ENCODE data around the gene ERC1.
A peak's percentile ranks its signal among the peaks of the same experiment; 100 is the strongest.
"Not testable (repeated sequence)": the region's sequence is repeated elsewhere in the genome, so short reads cannot be mapped to it uniquely, and the experiment has no call there.

Gene ERC1

DNA sequence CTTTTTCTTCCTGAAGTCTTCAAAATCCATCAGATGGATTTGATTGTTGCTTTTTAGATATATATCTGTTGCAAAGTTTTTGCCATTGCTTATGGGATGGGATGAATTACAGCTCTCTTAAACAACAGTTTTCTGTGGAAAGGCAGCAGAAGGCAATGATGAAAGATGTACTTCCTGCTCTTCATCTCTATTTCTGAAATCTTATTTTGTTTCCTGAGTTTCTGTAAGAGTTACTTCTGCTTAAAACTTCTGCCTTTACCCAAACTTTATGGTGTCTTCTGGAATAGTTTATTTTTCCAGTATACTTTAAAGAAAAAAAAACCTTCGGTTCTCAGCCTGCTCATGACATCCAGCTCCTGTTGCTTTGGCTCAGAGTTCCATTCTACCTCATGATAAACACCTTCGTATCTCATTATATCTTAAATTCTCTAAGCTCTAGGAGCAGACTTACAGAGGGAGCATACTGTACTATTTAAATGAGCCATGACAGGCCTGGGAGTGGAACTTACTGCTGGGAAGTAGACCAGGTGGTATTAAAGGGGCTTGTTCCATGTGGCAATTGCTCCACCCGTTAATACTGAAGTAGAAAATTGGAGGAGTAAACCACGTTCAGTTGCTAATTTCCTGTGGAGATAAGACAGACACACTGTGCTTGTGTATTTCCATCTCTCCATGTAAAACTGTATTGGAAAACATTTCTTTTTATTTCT lies 314.9 kb downstream of the ERC1 start:
- FAIRE-seq (no peak), DNase-seq (ENCODE audit: insufficient read length, low spot score) (no peak)

DNA sequence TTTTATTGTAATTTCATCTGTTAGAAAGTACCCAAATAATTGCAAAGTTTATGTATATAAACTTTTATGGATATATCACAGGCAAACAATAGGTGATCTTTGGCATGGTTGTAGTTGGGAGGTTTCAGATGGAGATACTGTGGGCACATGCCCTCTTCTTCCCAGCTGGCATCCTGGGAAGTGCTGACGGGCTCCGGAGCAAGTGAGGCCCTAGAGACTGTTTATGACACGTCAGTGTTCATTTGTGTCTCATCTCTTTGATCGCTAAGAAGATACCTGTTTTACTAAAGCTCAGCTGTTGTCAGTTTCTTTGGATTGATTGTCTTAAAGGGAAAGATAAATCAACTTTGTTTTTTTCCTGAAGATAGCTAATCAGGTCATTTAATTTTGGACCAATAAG lies 315.8 kb downstream of the ERC1 start:
- FAIRE-seq: no peak

DNA sequence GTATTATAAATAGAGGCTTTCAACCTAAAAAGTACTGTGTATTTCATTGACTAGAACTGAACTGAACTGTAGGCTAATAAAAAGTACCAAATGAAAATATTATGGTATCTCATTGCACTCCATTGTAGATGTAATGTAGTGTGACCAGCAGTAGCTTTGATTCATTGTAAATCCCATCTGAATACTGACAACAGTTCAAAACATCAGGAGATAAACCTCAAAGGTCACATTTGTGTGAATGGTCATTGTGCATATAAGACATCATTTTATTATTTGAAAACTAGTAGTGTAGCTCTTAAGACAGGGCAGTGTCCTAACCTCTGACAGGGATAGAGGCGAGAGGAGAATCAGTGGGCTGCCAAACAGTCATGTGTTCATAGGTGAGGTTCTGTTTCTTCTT lies 316.8 kb downstream of the ERC1 start:
- FAIRE-seq (no peak), DNase-seq (ENCODE audit: insufficient read length, low spot score) (no peak)

More for the DNA sequence above, 315.8 kb downstream of the ERC1 start:
- DNase-seq (ENCODE audit: insufficient read length, low spot score): no peak

DNA sequence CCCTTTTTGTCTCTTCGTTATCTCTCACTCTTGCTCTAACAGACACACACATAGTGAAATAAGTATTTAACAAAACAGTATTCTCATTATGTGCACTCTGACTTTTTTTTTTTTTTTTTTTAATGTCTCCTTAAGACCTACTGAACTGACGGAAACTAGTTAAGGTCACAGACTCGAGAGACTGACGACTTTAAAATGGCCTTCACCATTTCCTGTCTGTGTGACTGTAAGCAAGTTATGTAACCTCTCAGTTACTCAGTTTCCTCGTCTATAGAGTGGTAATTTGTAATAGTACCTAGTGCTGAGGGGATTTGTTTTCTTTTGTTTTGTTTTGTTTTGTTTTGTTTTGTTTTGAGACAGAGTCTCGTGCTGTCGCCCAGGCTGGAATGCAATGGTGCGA lies 318.6 kb downstream of the ERC1 start:
- no peak for FAIRE-seq
- no peak for DNase-seq (ENCODE audit: insufficient read length, low spot score)

DNA sequence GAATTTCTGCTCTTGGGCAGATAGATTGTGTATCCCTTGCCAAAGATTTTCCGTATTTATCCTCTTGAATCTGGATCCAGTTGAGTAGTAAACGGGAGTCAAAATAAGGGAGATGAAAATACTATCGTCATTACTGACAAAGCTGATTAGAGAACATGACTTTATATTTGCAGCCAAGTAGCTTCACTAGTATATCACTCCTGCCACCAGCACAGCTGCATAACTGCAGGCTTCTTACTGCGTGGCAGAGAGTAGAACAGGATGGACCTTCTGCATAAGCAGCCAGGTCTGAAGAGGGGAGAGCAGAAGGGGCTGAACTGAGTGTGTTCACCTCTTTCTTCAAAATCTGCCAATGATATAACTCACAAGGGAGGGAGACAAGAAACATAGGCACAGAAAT lies 319.6 kb downstream of the ERC1 start:
- no peak for DNase-seq (ENCODE audit: insufficient read length, low spot score)
- no peak for FAIRE-seq

DNA sequence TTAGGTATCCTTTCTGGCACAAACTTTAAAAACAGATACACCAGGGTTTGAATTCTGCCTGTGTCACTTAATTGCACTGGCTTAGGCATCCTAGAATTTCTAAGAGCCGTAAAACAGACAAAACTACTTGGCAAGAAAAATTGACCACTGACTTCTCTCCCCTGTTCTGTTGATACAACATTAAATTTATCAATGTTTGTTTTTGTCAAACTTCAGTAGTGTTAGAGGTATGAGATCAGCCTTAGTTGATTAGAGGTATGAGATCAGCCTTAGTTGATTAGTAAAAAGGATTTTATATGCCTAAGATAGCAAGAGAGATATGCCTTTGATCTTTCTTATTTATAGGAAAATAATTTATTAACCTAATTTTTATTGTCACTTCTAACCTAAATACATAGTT lies 320.1 kb downstream of the ERC1 start:
- FAIRE-seq (no peak), DNase-seq (ENCODE audit: insufficient read length, low spot score) (no peak)

DNA sequence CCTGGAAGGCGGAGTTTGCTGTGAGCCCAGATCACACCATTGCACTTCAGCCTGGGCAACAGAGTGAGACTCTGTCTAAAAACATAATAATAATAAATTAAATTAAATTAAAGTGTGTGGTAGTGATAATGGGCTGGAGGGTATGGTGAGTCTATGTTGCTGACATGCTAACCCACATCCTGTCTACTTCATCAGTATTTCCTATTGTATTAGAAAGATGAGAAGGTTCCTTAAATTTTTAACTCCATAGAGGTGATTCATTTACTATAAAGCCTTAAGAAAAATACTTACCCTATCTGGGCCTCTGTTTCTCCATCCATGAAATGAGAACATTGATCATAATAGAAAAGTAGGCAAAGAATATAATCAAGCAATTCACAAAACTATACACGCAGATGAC lies 322.9 kb downstream of the ERC1 start:
- no peak for FAIRE-seq
- no peak for DNase-seq (ENCODE audit: insufficient read length, low spot score)

DNA sequence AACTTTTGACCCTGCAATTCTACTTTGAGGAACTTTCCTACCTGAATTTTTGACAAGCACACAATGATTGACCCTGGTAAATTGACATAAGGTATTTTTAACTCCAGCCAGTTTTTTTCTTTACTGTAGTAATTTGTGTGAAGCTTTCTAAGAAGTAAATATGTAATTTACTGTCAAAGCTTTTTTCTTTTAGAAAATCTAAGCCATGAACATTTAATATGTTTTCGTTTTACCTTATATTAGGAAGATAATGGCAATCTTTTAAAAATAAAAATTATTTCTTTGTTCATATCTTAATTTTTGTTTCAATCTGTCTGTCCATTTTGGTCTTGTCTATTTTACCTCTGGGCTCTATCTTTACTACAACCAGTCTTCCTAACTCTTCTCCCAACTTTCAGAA lies 323.5 kb downstream of the ERC1 start:
- no peak for FAIRE-seq
- no peak for DNase-seq (ENCODE audit: insufficient read length, low spot score)

DNA sequence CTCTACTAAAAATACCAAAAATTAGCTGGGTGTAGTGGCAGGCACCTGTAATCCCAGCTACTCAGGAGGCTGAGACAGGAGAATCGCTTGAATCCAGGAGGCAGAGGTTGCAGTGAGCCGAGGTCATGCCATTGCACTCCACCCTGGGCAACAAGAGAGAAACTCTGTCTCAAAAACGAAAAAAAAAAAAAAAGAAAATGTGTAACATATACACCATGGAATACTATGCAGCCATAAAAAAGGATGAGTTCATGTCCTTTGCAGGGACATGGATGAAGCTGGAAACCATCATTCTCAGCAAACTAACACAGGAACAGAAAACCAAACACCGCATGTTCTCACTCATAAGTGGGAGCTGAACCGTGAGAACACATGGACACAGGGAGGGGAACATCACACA lies 326.0 kb downstream of the ERC1 start:
- not testable (repeated sequence) for DNase-seq (ENCODE audit: insufficient read length, low spot score); FAIRE-seq

DNA sequence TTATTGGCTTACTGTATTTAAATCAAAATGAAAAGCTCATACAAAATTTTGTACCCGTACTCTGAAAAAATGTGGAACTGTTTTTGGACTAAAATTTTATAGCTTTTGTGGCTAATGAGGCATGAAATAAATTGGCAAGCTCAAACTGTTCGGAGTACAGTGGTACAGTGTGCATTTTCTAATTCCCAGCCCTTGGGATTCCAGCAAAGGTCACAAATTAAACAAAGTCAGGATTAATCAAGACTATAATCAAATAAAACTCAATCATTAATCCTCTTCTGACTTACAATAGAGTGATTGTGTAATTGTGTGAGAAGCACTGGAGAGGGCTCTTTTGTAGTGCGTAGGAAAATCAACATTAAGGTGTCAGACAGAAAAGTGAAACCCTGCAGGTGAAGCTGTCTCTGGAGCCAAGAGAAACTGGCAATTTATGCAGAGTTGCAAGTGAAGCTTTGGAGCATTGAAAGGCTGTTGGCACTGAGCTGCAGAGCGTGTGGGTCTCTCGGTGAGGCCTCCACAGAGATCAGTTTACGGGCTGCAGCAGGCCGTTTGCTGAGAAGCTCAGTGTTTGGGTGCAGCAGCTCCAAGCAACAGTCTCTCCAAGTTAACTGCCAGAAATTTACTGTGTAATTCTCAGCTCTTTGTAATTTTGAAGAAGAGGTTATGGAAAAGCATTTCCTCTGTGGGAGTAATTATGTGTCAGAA lies 327.5 kb downstream of the ERC1 start:
- FAIRE-seq (no peak), DNase-seq (ENCODE audit: insufficient read length, low spot score) (no peak)

DNA sequence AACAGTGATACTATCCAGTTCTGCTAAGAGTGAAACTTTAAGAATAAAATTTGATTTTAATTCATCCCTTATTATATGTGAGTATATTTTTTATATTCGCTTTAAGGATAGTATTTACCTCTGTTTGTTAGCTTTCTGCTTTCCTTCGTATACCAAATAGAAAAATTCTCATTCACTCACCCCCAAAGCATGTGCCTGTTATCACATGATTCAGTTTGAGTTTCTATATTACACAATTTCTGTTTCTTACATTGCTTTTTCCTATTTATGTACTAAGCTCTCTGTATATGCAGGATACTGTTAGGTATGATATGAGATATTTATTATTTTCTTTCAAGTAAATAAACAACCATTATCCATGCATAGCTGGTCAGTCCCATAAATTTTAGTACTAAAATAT lies 328.2 kb downstream of the ERC1 start:
- FAIRE-seq (no peak), DNase-seq (ENCODE audit: insufficient read length, low spot score) (no peak)

DNA sequence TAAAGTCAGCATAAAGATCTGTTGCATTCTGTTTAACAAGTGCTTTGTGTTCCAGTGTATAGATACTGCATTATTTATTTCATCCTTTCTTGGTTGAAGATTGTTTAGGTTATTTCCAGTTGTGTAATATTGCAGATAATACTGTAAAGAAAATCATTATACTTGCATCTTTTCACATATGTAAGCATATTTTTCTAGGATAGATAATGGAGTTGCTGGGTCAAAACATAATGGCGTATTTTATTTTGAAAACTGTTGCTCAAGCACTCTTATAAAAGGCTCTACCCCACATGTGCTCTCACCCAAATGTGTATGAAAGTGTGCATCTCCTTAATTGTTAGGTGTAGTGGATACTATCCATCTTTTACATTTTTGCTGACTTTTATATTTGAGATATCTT lies 329.0 kb downstream of the ERC1 start:
- FAIRE-seq (no peak), DNase-seq (ENCODE audit: insufficient read length, low spot score) (no peak)

DNA sequence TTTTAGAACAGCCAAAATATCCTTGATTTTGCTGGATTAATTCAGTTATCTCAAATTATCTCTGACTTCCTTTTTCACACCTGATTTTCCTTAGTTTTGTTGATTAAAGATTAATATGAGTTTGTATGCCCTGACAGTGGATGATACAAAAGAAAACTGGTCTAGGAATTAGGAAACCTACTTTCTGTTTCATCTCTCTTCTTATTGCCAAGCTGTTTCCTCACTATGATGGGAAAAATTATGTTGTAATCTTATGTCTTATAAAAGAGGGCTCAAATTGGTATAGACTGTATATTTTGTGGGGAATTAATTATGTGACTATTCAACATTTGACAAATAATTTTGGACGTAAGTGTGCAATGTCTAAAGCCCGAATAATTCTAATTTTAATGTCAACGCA lies 331.8 kb downstream of the ERC1 start:
- FAIRE-seq: no peak
- DNase-seq (ENCODE audit: insufficient read length, low spot score): no peak

DNA sequence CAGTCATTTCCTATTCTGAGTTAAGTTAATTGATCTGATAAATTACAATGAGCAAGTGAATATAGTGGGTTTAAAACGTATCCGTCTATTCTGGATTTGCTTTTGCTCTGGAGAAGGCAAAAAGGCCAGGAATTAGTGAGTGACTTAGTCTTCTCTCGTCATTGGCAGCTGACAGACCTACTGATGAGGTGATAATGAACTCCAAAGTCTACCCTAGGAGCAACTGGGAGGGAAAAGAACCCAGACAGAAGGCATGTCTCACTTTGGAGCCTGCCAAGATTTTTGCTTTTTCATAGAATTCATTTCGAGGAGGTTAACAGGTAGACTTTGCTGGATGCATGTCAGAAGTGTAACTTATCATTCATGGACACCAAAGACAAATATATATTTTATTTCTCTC lies 333.1 kb downstream of the ERC1 start:
- FAIRE-seq: no peak

DNA sequence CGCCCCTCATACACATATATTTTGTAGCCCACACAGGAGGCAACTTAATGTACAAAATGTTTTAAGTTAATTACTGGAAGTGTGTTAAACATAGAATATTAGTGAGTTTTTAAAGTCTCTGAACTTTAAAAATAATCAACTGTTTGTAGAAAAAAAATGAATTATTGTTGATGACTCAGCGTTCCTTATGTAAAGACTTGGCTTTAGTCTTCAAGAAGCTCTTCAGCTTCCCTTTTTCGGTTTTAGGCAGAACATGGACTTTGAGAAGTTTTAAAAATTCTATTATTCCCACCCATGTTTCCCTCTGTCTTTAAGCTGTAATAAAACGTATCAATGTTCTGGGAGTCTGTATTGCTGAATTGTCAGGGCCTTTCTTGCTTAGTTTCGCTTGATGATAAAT lies 333.9 kb downstream of the ERC1 start:
- FAIRE-seq (no peak), DNase-seq (ENCODE audit: insufficient read length, low spot score) (no peak)

More for the DNA sequence above, 333.1 kb downstream of the ERC1 start:
- no peak for DNase-seq (ENCODE audit: insufficient read length, low spot score)

DNA sequence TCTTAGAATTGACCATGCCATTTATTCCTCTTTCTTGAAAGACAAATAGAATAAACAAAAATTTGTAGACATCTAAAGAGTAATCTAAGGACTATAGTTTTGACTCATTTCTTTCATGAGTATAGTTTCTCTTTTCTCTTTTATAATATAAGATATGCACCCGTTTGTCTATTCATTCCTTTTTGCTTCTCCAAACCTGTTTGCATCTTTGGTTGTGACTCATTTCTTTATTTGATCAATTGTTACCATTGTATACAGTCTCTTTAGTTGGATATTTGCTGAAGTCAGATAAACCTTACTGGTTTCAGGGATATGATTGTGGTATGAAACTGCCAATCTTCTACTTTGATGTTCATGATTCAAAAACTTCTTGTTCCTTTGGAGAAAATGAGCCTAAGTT lies 334.6 kb downstream of the ERC1 start:
- FAIRE-seq: peak; percentile 23
- no peak for DNase-seq (ENCODE audit: insufficient read length, low spot score)

DNA sequence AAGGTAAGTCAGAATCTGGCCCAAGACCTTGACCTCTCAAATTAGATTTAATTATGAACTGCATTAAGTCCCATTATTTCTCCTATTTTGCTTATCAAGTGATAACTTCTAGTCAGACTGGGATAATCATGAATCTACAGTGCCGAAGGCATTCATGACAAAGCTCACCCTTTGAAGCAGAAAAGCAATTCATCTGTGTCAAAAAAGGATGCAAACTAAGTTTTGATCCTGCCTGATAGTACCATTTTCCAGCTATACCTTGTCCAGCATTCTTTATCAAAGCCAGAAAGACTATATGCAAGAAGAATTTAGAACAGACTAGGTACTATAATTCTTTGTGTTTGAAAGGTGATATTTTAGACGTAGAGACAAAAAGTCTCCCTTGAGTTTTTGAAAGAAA lies 335.2 kb downstream of the ERC1 start:
- FAIRE-seq: no peak

DNA sequence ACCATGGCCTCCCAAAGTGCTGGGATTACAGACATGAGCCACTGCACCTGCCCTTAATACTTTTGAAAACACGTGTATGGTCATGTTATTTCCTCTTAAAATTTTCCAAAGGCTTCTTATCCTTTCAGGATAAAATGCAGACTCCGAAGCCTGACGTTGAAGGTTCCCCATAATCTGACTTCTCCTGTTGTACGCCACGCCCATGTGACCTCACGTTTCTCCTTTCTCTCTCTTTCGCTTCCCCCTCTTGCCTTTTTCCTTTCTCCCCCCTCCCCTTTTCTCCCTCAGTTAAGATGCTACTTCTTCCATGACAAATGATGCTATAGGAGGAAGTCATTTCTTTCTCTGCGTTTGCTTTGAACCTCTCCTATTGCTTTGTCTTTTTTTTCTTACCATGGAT lies 337.4 kb downstream of the ERC1 start:
- DNase-seq (ENCODE audit: insufficient read length, low spot score) (no peak), FAIRE-seq (no peak)

More for the DNA sequence above, 335.2 kb downstream of the ERC1 start:
- DNase-seq (ENCODE audit: insufficient read length, low spot score): no peak

DNA sequence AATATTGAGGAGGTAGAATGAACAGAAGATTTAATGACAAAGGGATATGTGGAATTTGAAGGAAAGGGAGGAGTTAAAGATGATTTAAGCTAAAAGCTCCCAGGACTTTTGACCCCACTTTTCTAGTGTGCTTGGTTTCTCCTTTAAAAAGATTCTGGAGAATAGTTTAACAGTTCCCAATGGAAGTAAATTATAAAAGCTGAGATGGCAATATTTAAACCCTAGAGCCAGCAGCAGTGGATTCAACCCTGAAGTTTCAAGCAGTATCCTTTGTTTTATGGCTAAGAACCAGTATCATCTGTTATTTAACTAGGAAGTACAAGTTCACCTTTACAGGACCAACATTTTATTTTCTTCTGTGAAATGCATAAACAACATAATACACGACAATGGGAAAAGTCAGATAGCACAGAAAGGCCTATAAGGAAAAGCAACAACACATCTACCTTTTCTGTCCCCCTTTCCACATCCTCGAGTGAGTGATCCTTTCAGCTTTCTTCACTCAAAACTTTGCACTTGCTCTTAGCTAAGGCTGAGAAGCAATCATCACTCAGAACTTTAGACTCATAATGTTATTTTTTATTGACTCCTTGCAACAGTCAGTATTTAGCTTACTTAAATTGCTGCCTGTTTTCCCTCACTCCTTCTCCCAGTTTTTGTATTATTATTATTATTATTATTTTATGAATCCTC lies 338.9 kb downstream of the ERC1 start:
- DNase-seq (ENCODE audit: insufficient read length, low spot score) (no peak), FAIRE-seq (no peak)

DNA sequence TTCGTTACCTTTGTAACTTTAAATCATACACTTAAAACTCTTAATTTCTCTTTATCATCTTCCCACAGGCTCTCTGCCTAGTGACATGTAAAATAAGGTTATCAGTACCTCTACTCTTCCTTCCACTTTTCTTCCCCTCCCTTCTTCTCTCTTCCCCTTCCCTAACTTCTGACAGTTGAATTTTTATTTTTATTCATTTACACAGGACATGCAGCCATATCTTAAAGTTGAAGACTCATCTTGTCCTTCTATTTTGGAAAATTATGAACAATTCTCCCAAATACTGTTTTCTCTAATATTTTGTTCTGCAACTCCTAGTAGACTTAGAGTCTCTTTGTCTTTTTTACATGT lies 339.4 kb downstream of the ERC1 start:
- FAIRE-seq: no peak
- no peak for DNase-seq (ENCODE audit: insufficient read length, low spot score)

DNA sequence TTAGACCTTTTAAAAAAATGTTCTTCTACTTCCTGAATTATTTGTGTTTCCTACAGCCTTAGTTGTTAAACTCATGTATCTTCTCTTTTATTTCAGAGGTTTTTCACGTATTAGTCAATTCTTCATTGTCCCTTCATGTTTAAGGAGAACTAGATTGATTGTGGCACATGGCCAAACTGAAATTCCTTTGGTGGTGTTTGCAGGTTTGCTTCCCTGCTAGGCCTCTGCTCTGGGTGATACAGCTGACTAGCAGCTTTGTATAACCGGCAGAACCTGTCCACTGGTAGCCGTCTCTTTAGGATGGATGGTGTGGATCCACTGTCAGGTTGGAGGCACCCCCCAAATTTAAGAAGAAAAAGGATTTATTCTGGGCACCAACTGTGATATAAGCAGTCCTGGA lies 341.3 kb downstream of the ERC1 start:
- no peak for DNase-seq (ENCODE audit: insufficient read length, low spot score)
- FAIRE-seq: no peak
